Measurements from ENCODE around the gene LGR6. TPM values are rescaled to one million over a fixed set of nuclear protein-coding genes. Genes with fewer than 3 reads are reported as not detected.

LGR6 gene
- total RNA-seq, 1 experiment from 2014 or later = 0.26 TPM

Other genes starting within 250 kb of the LGR6 start
- 0.06 and 0.07 TPM in 2 replicates for gene LMOD1, start 247.3 kb upstream of the LGR6 start, total RNA-seq (2014; rRNA removed)
- 50.9 and 57.7 TPM in 2 replicates for gene TIMM17A, start 238.3 kb upstream of the LGR6 start, total RNA-seq (2014; rRNA removed)
- gene RNPEP, start 211.2 kb upstream of the LGR6 start, total RNA-seq (2014; rRNA removed) = 64.7 and 74.8 TPM in 2 replicates
- gene ELF3, start 183.2 kb upstream of the LGR6 start, total RNA-seq (2014; rRNA removed) = 399 and 460 TPM in 2 replicates
- 0.04 TPM in 1 of 2 replicates, not detected in the other for gene GPR37L1, start 70.9 kb upstream of the LGR6 start, total RNA-seq (2014; rRNA removed)
- 20.4 and 26.4 TPM in 2 replicates for gene ARL8A, start 49.1 kb upstream of the LGR6 start, total RNA-seq (2014; rRNA removed)
- gene PTPN7, start 33.2 kb upstream of the LGR6 start, total RNA-seq (2014; rRNA removed) = not detected in 2 replicates
- 54.5 and 70.3 TPM in 2 replicates for gene UBE2T, start 148.1 kb downstream of the LGR6 start, total RNA-seq (2014; rRNA removed)
- 2.0 and 6.6 TPM in 2 replicates for gene PPP1R12B, start 154.9 kb downstream of the LGR6 start, total RNA-seq (2014; rRNA removed)

Data from PC-3 (cell line).